DND-41 (cell line): ENCODE measurements around the gene CAMK2A.

ENCODE experiments used
- CTCF ChIP-seq: IDR thresholded peaks from 2 replicates; pipeline ENCODE4 v1.5.1; 2012; ENCODE audit warnings: borderline replicate concordance, low read length, moderate library complexity, mild to moderate bottlenecking; ENCODE audit not compliant: poor library complexity, severe bottlenecking; ENCODE audit errors: extremely low read depth
- EZH2 ChIP-seq: IDR thresholded peaks from 3 replicates; pipeline ENCODE4 v1.6.1; 2012; ENCODE audit warnings: borderline replicate concordance, low read depth, mild to moderate bottlenecking, moderate library complexity, low read length, inconsistent platforms; ENCODE audit not compliant: severe bottlenecking

DNA sequence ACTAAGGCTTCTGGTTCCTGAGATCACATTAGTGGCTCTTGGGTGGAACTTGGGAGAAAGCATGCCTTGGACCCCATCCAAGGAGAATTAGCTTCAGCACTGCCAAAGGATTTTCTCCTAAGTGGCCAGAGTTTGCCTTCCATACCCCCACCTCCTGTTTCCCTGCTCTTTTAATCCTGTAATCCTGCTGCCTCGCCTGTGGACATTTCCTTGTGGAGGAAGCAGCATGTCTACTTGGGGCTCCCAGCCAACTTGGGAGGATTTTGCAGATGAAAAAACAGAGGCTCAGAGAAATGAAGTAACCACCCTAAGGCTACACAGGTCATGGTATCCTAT is 11.6 kb upstream of the CAMK2A start:
- no peak for TF ChIP-seq CTCF
- no peak for TF ChIP-seq EZH2
